Neural cell (in vitro differentiated cells): Measurements from ENCODE around the gene SPOCK3.

Source experiments
- CTCF ChIP-seq: fragments of 450-650 bp; IDR thresholded peaks from 2 replicates; pipeline ENCODE4 v1.5.1; 2014; ENCODE audit warnings: antibody characterized with exemption, mild to moderate bottlenecking, moderate library complexity; ENCODE audit not compliant: poor library complexity, severe bottlenecking
- EZH2 ChIP-seq: fragments of 200-600, 300-800 bp; shearing (Covaris generic), sonication (generic); IDR thresholded peaks from 2 replicates; pipeline ENCODE4 v1.6.1; 2014; ENCODE audit warnings: antibody characterized with exemption, low read length, borderline replicate concordance, mild to moderate bottlenecking; ENCODE audit not compliant: insufficient read depth, poor library complexity, severe bottlenecking
- POLR2AphosphoS5 ChIP-seq: IDR thresholded peaks from 2 replicates; pipeline ENCODE4 v1.6.1; 2012
- RAD21 ChIP-seq: fragments of 450-650 bp; conservative IDR thresholded peaks from 2 replicates; pipeline ENCODE4 v1.6.1; 2014; ENCODE audit warnings: antibody characterized with exemption, mild to moderate bottlenecking, moderate library complexity
- REST ChIP-seq: IDR thresholded peaks from 2 replicates; pipeline ENCODE4 v1.6.1; 2012; ENCODE audit warnings: borderline replicate concordance
- SMC3 ChIP-seq: fragments of 450-650 bp; conservative IDR thresholded peaks from 2 replicates; pipeline ENCODE4 v1.6.1; 2014; ENCODE audit warnings: antibody characterized with exemption, mild to moderate bottlenecking, moderate library complexity; ENCODE audit not compliant: poor library complexity

- TF ChIP-seq CTCF (no peak), POLR2AphosphoS5 (no peak), EZH2 (no peak), SMC3 (no peak), RAD21 (no peak), REST (no peak)
These were observed 456.5 kb downstream of the SPOCK3 start for GRCh38 chr4:166777760-166778159.
